Measurements from ENCODE around the gene COPG2. TPM values are rescaled to one million over a fixed set of nuclear protein-coding genes. Genes with fewer than 3 reads are reported as not detected.

Gene COPG2
- total and polyA plus RNA-seq, 9 donors: 23.8 to 64.1 (median 42.3) TPM

DNA sequence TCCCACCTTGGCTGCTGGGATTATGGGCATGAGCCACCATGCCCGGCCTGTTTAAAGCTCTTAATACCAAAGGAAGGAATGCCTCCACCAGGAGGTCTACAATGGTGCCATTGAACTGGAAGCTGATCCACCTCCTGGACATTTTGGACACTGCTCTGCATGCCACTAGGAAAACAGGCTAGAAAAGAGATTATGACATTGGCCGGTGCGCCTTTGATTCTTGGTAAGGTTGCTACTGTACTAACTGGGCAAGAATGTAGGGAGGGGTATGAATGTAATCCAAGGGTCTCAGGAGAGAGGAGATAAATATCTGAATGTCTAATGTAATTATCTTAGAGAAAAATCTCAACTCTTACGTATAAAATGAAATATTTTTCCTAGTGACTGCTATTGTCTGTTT lies 39.5 kb upstream of the COPG2 start:
- TF ChIP-seq POLR2A (IDR thresholded peaks at IDR 0.05) (no peak), EP300 (IDR thresholded peaks at IDR 0.05) (no peak)
- TF ChIP-seq, protein P1, sequence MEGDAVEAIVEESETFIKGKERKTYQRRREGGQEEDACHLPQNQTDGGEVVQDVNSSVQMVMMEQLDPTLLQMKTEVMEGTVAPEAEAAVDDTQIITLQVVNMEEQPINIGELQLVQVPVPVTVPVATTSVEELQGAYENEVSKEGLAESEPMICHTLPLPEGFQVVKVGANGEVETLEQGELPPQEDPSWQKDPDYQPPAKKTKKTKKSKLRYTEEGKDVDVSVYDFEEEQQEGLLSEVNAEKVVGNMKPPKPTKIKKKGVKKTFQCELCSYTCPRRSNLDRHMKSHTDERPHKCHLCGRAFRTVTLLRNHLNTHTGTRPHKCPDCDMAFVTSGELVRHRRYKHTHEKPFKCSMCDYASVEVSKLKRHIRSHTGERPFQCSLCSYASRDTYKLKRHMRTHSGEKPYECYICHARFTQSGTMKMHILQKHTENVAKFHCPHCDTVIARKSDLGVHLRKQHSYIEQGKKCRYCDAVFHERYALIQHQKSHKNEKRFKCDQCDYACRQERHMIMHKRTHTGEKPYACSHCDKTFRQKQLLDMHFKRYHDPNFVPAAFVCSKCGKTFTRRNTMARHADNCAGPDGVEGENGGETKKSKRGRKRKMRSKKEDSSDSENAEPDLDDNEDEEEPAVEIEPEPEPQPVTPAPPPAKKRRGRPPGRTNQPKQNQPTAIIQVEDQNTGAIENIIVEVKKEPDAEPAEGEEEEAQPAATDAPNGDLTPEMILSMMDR (IDR thresholded peaks at IDR 0.05): no peak
- no peaks in the 10 kb centered on the region for H3K27me3 ChIP-seq
- no peaks in the 10 kb centered on the region for H3K36me3 ChIP-seq
- DNase-seq: no peak
- H3K4me3 ChIP-seq: no peak overlapping the region
- no peak overlapping the region for H3K27ac ChIP-seq
- intact Hi-C loops (cut with DNase I): no loop called here
- no peaks in the 10 kb centered on the region for H3K4me1 ChIP-seq (ENCODE audit: insufficient read depth)
- H3K9me3 ChIP-seq: no peaks in the 10 kb centered on the region
- WGBS, 3 donors: 92 to 94% (median 93%) methylated on average over 4 of the region's 4 CpGs

- 86 to 94% (median 89%) methylated on average over 1 of the region's 1 CpG for WGBS, 3 donors
- Histone ChIP-seq H3K4me3 (no peak overlapping the region), H3K4me1 (ENCODE audit: insufficient read depth) (no peaks in the 10 kb centered on the region), H3K36me3 (no peaks in the 10 kb centered on the region), H3K9me3 (no peaks in the 10 kb centered on the region), H3K27me3 (no peaks in the 10 kb centered on the region), H3K27ac (no peak overlapping the region)
- TF ChIP-seq, protein P1 (IDR thresholded peaks at IDR 0.05): no peak
- TF ChIP-seq POLR2A (IDR thresholded peaks at IDR 0.05): no peak
- TF ChIP-seq EP300 (IDR thresholded peaks at IDR 0.05): no peak
- intact Hi-C loops (cut with DNase I): no loop called here
- no peak for DNase-seq
These were observed 35.3 kb upstream of the COPG2 start for GRCh38 chr7:130703851-130704250.

DNA sequence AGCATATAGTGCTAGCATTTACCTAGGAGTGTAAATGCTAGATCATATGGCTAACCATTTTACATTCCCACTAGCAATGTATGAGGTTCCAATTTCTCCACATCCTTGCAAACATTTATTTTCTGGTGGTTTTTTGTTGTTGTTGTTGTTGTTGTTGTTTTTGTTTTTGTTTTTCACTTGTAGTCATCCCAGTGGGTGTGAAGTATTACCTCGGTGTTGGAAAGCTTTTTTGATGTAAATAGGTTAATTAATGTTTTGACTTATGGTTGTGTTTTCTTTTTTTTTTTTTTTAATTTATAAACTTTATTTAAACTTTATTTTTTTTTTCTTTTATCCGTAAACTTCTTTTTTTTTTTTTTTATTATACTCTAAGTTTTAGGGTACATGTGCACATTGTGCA lies 33.1 kb upstream of the COPG2 start:
- intact Hi-C loops (cut with DNase I): no loop called here
- H3K36me3 ChIP-seq: no peaks in the 10 kb centered on the region

GRCh38 chr7:130700760-130701159 lies 32.2 kb upstream of the COPG2 start:
- TF ChIP-seq POLR2A (IDR thresholded peaks at IDR 0.05) (no peak), EP300 (IDR thresholded peaks at IDR 0.05) (no peak)
- TF ChIP-seq, protein P1 (IDR thresholded peaks at IDR 0.05): no peak
- Histone ChIP-seq H3K27ac (no peak overlapping the region), H3K4me3 (no peak overlapping the region), H3K4me1 (ENCODE audit: insufficient read depth) (no peaks in the 10 kb centered on the region), H3K27me3 (no peaks in the 10 kb centered on the region), H3K36me3 (no peaks in the 10 kb centered on the region), H3K9me3 (no peaks in the 10 kb centered on the region)
- WGBS, 3 donors: 95 to 96% (median 95%) methylated on average over 1 of the region's 1 CpG
- intact Hi-C loops (cut with DNase I): no loop called here
- no peak for DNase-seq

More for the DNA sequence above, 33.1 kb upstream of the COPG2 start:
- no peaks in the 10 kb centered on the region for H3K9me3 ChIP-seq
- H3K4me1 ChIP-seq (ENCODE audit: insufficient read depth): no peaks in the 10 kb centered on the region
- TF ChIP-seq, protein P1 (IDR thresholded peaks at IDR 0.05): no peak
- TF ChIP-seq EP300 (IDR thresholded peaks at IDR 0.05): no peak
- H3K4me3 ChIP-seq: no peak overlapping the region
- no peaks in the 10 kb centered on the region for H3K27me3 ChIP-seq
- H3K27ac ChIP-seq: no peak overlapping the region
- DNase-seq: no peak
- 66 to 90% (median 87%) methylated on average over 2 of the region's 2 CpGs for WGBS, 3 donors

DNA sequence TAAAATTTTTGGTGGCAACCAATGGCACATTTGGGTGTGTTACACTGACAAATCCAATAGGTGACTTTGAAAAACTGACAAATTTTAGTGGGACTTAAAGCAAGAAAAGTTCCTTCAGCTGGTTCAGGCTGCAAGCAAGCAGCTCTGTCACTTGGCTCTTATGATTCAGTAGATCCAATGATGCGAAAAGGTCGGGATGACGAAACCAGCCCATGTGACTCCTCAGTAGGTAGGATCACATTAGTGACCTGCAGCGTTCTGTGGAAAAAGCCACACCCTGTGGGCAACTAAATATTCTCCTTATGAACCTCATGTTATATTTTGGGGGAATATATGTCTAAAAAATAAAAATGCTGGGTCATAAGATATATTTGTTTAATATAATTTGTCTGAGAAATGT lies 31.1 kb upstream of the COPG2 start:
- TF ChIP-seq POLR2A (IDR thresholded peaks at IDR 0.05): no peak
- TF ChIP-seq EP300 (IDR thresholded peaks at IDR 0.05): no peak
- TF ChIP-seq, protein P1 (IDR thresholded peaks at IDR 0.05): no peak
- 64 to 68% (median 66%) methylated on average over 4 of the region's 4 CpGs for WGBS, 3 donors
- no peaks in the 10 kb centered on the region for H3K27me3 ChIP-seq
- H3K27ac ChIP-seq: no peak overlapping the region
- intact Hi-C loops (cut with DNase I): no loop called here
- no peaks in the 10 kb centered on the region for H3K4me1 ChIP-seq (ENCODE audit: insufficient read depth)
- H3K9me3 ChIP-seq: no peaks in the 10 kb centered on the region
- no peaks in the 10 kb centered on the region for H3K36me3 ChIP-seq
- DNase-seq: no peak
- H3K4me3 ChIP-seq: no peak overlapping the region
